SW 1271 (cell line): ENCODE results near the gene BTBD1.
"Not testable (repeated sequence)": the region's sequence is repeated elsewhere in the genome, so short reads cannot be mapped to it uniquely, and the experiment has no call there.

Source experiments
- DNase-seq, 2 experiments: peaks; one replicate each; lab custom pipeline; 2025; lab: John Stamatoyannopoulos, UW

BTBD1 gene

DNA sequence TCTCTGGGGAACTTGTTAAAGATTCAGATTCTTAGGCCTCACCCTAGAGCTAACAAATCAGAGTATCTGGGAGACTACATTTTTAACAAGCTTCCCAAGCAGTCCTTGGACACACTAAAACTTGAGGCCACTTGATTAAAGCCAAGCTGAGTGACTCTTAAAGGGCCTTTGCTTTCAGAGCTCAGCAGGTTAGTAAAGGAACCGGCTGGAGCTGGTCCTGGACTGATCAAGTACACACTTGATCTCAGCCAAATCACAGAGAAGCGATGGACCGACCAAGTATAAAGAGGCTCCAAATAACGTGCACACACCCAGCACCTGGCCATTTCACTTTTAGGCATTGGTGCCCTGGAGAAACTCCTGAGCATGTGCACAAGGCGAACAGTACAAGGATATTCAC, 27.5 kb upstream of the BTBD1 start:
- DNase-seq = no peak

DNA sequence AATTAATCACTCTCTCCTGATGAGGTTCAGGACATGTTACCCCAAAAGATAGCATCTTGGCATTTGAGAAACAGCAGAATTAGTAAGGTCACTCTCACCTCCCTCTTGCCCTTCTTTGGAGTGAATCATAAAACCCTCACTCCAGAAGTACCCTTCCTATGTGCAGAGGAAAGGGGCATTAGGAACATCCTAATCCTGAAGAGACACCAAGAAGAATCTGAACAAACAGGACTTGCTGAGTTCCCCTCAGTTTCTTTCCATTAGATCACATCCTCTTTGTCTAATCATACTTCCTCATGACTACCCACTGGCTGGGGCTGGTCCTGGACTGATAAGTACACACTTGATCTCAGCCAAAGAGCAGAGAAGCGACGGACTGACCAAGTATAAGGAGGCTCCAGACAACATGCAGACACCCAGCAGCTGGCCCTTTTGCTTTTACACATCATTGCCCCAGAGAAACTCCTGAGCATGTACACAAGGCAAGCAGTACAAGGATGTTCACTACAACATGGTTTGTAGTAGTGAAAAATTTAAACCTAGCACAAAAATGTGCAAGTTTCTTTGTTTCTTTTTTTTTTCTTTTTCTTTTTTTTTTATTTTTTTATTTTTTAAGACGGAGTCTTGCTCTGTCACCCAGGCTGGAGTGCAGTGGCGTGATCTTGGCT, 25.4 kb upstream of the BTBD1 start:
- no peak for DNase-seq

DNA sequence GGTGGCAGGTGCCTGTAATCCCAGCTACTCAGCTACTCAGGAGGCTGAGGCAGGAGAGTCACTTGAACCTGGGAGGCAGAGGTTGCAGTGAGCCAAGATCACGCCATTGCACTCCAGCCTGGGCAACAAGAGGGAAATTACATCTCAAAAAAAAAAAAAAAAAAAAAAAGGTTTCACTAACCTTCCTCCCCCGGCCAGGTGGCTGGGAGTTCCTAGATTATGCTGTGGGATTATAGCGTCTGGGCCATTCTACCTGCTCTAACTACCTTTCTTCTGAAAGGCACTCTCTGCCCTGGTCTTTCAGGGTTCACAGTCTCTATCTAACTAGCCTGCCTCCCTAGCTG, 24.9 kb upstream of the BTBD1 start:
- not testable (repeated sequence) for DNase-seq

DNA sequence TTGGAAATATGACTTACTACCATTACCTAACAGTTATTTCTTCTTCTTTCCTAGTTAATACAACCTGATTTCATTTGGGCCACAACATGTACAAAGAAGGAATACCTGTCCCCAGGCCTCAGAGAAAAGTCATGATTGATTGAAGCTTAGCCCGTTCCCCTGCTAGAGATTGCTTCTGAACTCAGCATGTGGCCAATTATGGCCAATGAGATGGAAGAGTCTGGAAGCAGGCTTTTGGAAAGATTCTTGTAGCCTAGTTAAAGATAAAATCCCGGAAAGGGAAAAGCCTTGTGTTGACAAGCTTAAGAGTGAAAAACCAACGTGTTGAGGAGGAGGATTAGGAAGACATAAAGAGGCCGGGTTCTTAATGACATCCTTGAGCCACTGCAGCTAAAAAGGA, 23.4 kb upstream of the BTBD1 start:
- no peak for DNase-seq

DNA sequence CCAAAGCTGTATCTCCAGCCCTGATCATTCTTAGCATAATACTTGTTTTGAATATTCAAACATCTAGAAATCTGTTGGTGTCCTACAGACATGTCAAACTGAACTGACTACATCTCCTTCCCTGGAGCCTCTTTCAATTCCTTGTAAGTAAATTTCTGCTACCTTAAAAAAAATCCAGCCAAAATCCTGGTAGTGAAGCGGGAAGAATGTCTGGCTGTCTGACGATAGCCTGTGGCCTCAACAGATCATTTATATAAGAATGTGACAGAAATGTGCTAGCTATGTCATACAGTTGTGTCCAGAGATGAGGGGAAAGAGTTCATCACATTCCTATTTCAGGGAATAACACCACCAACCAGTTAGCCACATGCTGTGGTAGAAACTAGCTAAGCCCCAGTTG, 21.8 kb upstream of the BTBD1 start:
- DNase-seq = no peak

DNA sequence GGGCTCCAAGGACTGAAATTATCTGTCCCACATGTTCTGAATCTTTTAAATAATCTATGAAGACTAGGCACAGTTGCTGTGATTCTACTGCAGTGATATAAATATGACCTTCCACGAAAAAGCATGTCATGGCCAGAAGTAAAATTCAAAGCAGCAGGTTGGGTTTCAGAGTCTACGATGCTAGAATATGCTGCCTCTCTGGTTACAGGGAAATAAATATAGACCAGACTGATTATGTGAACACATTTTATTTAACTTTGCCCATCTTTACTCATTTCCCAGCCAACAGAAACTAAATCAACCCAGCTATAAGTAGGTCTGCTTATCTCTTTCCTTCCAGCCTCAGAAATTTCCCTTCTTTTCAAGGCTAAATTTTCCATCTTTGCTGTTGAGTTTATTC, 20.5 kb upstream of the BTBD1 start:
- DNase-seq = no peak

DNA sequence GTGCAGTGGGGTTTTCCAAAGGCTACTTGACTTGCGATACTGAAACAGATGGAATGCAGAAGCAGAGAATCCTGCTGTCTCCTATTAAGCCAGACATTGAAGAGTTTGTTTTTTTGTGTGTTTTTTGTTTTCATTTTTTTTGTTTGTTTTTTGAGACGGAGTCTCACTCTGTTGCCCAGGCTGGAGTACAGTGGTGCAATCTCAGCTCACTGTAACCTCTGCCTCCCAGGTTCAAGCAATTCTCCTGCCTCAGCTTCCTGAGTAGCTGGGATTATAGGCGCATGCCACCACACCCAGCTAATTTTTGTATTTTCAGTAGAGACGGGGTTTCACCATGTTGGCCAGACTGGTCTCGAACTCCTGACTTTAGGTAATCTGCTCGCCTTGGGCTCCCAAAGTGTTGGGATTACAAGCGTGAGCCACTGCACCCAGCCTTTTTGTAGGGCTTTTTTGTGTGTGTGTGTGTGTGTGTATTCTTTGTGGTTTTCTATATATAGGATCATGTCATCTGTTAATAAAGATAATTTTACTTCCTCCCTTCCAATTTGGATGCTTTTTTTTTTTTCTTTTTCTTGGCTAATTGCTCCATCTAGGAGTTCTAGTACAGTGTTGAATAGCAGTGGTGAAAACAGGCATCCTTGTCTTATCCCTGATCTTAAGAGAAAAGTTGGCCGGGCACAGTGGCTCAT, 19.0 kb upstream of the BTBD1 start:
- DNase-seq = not testable (repeated sequence)

DNA sequence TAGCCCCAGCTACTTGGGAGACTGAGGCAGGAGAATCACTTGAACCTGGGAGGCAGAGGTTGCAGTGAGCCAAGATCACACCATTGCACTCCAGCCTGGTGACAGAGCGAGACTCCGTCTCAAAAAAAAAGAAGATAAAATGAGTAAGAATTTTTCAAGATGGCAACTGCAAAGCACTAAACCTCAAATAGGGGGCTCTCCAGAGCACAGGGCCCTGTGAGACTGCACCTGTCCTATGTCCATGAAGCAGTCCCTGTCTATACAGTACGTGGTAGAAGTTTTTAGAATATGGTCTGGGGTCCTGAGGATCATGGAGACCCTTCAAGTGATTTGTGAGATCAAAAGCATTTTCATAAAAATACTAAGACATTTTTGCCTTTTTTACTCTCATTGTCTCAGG, 18.4 kb upstream of the BTBD1 start:
- DNase-seq = not testable (repeated sequence)

DNA sequence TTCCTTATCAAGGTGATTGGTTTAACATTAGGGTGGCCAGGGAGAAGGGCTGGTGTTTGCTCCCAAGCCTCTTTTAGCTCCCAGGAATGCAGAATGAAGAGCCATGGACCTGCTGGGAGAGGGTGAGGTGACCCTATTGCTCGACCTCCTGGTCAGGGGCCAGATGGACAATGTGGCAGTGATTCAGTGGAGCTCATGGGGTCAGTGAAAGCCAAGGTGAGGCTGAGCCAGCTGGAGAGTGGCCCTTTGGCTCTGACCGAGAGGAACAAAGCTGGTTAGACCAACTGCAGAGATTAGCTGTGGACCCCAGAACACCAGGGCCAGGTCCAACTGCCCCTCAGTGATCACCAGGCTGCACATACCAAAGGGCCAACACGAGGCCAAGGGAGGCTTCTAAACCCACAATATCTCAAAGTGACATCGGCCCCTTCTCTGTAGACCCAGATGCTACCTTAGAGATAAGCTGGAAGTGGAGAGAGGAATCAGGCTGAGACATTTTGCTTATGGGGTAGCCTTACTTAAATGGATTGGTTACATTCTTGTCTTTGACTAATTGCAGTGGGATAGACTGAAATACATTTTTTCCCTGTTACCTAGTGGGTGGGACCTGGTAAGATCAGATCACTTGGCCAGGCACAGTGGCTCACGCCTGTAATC, 15.8 kb upstream of the BTBD1 start:
- no peak for DNase-seq

DNA sequence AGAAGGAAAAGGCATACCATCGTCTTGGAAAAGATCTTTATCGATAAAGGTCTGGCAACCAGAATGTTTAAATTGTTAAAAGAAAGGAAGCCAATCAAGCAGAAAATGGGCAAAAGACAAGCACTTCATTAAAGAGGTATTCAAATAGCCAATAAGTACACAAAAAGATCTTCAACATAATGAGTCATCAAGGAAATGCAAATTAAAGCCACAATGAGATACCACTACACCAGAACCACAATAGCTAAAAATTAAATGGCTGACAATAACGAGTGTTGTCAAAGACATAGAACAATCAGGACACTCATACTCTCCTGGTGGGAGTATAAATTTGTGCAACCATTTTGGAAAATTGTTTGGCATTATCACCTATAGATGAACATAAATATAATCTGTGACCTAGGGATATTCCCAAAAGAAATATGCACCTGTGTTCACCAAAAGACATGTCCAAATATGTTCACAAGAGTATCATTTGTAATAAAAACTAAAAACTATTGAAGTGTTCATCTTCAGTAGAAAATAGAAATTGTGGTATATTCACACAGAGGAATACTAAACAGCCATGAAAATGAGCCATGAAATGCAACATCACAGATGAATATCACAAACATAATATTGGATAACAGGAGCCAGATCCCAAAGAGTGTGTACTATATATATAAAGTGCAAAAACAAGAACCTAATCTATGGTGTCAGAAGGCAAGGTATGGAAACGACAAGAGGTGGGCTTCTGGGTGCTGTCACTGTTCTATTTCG, 14.4 kb upstream of the BTBD1 start:
- DNase-seq = no peak

DNA sequence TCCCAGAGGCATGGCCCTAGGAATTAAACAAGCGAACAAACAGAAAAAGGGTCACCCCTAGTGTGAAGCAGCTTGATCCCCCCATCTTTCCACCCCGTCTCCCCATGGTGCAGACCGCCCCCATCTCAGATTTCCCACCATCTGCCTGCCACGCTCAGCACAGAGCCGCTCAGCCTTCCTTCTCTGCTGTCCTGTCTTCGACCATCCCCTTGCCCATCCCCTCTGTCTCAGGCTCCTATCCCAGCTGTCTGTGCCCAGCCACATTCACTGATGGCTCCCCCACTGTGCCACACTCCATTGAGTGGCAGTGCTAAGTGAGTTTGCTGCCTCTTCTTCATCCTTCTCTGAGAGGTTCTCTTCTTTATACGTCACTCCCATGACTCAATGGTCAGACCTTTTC, 11.7 kb upstream of the BTBD1 start:
- no peak for DNase-seq

DNA sequence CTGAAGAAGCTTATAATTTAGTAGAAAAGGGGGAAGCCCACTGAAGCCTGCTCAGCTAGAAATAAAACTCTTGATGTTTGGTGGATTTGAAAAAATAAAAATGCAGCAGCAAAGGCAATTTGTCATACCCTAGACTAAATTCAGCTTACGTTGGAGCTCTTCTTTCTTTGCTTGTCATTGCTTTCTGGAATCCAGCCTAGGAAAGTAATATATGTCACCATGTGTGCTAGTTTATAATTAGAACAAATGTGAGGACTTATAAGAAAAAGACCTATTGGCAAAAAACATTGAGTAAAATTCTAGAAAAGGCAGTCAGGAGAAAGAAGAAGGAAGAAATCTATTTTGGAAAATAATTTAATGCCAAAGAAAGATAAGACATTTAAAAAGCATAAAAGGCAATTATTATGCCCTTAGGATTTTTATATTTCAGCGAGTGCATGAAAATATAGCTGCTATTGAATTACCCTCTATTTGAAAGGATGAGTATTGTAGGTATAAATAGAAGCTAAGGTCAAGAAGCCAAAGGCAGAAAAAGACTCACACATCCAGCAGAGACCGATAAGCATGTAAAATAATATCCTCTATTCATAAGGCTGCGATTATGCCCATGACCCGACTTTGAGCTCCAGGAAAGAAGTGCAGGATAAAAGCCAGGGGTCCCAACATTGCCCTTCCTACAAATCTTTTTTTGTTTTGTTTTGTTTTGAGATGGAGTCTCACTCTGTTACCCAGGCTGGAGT, 10.6 kb upstream of the BTBD1 start:
- DNase-seq = no peak

DNA sequence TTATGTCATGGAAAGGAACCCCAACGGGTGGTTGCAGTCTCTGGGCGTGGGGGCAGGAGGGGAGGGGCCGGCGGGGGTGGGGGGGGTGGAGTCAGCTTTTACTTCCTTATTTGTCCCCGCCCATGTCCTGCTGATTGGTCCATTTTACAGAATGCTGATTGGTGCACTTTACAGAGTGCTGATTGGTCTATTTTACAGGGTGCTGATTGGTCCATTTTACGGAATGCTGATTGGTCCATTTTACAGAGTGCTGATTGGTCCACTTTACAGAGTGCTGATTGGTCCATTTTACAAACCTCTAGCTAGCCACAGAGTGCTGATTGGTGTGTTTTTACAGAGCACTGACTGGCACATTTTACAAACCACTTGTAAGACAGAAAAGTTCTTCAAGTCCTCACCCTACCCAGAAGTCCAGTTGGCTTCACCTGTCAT, 2.2 kb upstream of the BTBD1 start:
- DNase-seq = peak in 1 of 2 experiments; percentile 30

DNA sequence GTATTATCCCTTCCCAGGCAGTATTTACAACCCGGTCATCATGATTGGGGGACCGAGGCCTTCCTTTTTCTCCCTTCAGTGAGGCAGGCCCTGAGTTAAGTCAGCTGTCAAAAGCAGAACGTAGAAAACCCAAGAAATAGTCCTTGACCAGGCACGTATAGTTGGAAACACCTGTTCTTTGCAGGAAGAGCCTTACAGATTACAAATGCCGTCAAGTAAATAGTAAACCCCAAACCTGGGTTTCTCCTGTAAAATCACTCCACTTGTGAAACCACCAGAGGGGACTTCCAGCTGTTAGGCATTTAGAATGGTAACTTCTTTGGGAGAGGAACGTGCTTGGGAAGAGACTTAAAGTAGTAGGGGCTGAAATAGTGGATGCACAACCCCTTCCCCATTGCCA, 1.0 kb upstream of the BTBD1 start:
- no peak for DNase-seq

DNA sequence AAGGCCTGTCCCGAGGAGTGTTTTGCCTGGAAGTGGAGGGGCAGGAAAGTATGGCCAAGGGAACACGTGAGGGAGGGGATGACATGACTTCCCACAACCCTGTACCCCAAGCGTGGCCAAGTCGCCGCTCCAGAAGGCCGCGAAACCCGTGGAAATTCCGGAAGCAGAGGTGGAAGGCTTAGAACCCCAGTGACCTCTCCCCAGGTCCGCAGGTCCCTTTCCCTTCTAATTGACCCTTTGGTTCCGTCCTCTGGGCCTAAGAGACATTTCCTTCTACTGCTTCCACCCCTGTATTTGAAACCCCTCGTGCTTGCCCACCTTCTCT, 548 bp upstream of the BTBD1 start:
- DNase-seq = no peak

DNA sequence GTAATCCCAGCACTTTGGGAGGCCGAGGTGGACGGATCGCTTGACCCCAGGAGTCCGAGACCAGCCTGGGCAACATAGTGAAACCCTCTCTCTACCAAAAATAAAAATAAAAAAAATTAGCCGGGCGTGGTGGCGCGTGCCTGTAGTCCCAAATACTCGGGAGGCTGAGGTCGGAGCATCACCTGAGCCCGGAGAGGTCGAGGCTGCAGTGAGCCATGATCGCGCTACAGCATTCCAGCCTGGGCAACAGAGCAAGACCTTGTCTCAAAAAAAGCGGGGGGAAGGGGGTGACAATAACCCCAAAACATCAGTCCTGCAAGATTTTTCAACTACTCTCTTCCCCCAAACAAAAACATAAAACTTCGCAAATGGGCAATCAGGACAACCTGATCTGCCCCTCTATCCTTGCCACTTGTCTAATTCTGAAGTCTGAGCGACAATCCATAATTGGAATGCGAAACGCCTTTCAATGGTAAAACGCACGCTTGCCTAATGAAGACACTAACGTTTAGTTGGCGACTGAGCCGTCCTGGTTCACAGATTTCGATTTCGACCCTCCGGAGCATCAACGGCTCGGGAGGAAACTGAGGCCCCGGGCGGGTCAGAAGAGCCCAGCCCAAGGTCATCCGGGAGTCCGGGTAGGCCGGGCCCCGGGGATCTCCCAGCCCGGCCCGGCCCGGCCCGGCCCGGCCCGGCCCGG, 868 bp downstream of the BTBD1 start:
- no peak for DNase-seq

DNA sequence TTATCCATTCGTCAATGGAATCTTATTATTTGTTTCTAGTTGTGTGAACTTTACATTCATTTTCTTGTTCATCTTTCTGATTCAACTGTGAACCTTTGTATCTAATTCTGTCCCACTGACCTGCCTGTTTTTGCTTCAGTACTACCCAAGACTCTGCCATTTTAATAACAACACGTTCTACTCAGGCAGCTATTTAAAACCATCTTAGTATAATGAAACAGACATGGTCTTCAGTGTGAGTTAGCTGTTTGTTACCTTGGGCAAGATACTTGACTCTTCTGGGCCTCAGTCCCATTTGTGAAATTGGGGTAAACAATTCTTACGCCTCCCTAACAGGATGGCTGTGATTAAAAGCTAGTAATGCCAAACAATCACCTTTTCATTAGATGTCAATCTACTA, 1.6 kb downstream of the BTBD1 start:
- DNase-seq = no peak

DNA sequence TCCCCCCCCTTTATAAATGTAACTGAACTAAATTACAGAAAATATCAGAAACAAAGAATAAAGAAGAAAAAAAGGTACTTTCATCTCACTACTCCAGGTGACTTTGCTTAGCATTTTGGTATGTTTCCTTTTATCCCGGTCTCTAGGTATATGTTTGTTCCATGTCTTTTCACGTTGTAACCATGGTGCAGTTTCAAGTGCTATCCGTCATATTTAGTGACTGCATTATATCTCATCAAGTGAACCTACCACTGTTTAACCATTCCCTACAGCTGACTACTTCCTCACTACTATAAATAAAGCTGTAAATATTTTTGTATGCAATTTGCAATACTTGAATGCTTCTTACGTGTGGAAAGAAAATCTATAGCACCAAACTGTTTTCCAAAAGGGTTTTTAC, 2.2 kb downstream of the BTBD1 start:
- no peak for DNase-seq

DNA sequence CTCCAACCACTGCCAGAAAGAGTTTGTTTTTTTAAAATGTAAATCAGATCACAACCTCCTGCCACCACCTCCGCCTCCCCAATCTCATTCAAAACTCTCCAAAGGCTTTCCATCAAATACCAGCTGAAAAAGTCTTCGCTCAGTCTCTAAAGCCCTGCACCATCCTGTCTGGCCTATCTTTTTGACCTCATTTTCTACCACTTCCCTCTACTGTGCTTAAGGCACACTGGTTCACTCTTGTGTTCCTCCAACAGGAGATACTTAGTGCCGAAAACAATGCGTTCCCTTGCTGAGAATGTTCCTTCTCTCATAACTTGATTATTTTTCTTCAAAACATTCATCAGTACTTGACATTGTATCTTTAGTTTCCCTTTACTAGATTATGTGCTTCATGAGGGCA, 3.5 kb downstream of the BTBD1 start:
- DNase-seq = no peak

DNA sequence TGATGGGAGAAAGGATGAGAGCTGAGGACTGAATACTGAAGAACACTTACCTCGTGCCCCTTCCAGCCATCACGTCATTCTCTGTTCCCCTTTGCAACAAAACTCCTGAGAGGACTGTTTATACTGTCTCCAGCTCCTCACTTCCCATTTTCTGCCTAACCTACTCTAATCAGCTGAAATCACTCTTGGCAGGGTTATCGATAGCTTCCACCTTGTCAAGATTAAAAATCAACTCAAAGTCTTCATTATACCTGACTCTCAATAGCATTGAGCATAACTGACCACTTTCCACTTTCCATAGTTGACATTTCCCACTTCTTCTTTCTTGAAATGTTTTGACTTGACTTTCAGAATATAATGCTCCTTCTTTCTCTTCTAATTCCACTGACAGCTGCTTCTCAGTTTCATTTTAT, 4.3 kb downstream of the BTBD1 start:
- no peak for DNase-seq

DNA sequence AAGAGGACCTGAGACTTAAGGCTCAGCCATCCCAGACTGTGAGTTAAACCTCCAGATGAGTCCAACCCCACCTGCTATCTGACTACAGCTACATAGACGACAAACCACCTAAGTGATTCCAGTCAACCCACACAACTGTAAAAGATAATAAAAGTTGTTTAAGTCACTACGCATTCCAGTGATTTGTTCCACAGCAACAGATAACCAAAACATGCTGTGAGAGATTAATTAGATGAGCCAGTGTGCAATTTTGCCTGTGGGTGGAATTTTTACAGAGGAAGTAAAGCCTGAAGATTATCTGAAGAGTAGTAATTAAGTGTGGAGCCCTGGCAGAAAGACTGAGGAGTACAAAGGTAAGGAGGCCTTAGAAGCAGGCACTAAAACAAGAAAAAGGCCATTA, 5.4 kb downstream of the BTBD1 start:
- peak in 1 of 2 experiments; percentile 29 for DNase-seq
